ENCODE results near the gene PRR7. TPM values are rescaled to one million over a fixed set of nuclear protein-coding genes. Genes with fewer than 3 reads are reported as not detected.
"Not testable (repeated sequence)": the region's sequence is repeated elsewhere in the genome, so short reads cannot be mapped to it uniquely, and the experiment has no call there.

The PRR7 gene
- total RNA-seq, 1 experiment from 2014 or later: 40.6 TPM

- Histone ChIP-seq H3K9ac (ENCODE audit: low read length) (no peak overlapping the region), H3K36me3 (ENCODE audit: low read depth, low read length) (no peaks in the 10 kb centered on the region), H3K9me2 (replicated peaks; ENCODE audit: low read length) (no peaks in the 10 kb centered on the region), H3K27ac (ENCODE audit: low read length) (no peak overlapping the region), H3K27me3 (ENCODE audit: low read length) (no peaks in the 10 kb centered on the region), H3K4me1 (ENCODE audit: insufficient read depth, low read length) (no peaks in the 10 kb centered on the region), H3F3A (ENCODE audit: low read length, unreplicated experiment) (no peaks in the 10 kb centered on the region), H3K9me3 (ENCODE audit: low read length) (no peaks in the 10 kb centered on the region), H3K4me3 (ENCODE audit: low read length) (no peak overlapping the region), H4K20me1 (ENCODE audit: low read length) (no peaks in the 10 kb centered on the region), H3K4me2 (ENCODE audit: low read length) (no peak overlapping the region), H2AFZ (ENCODE audit: low read length) (no peak overlapping the region), H3K79me2 (ENCODE audit: low read length) (no peaks in the 10 kb centered on the region)
- intact Hi-C loops (cut with micrococcal nuclease): no loop called here
- BruUV-seq (replicated peaks): no TSS peak
- DNase-seq (no peak), ATAC-seq (no peak)
- CTCF ChIA-PET: no interaction called here
- POLR2A ChIA-PET (ENCODE audit: unreplicated experiment): no interaction called here
- no peak for TF ChIP-seq CTCF (conservative IDR thresholded peaks at IDR 0.05; ENCODE audit: low read depth, low read length)
- TF ChIP-seq EZH2phosphoT487 (IDR thresholded peaks at IDR 0.05; ENCODE audit: borderline replicate concordance, low read length): no peak
- no peak for TF ChIP-seq EZH2 (IDR thresholded peaks at IDR 0.05; ENCODE audit: low read length, unreplicated experiment)
These were observed 32.1 kb upstream of the PRR7 start for GRCh38 chr5:177414481-177414880.

DNA sequence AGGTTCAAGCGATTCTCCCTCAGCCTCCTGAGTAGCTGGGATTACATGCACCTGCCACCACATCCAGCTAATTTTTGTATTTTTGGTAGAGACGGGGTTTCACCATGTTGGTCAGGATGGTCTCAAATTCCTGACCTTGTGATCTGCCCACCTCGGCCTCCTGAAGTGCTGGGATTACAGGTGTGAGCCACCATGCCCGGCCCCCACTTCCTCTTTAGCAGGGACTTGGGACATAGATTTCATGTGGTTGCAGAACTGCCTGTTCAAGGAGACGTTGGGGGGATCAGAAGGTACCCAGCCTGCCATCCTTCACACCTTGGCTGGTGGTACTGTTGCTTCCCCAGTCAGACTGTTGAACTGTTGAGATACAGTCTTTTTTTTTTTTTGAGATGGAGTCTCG, 29.5 kb upstream of the PRR7 start:
- H3K36me3 ChIP-seq (ENCODE audit: low read depth, low read length); H3K4me3 ChIP-seq (ENCODE audit: low read length); H4K20me1 ChIP-seq (ENCODE audit: low read length); POLR2A ChIA-PET (ENCODE audit: unreplicated experiment); CTCF ChIA-PET; H3K4me1 ChIP-seq (ENCODE audit: insufficient read depth, low read length); H3K79me2 ChIP-seq (ENCODE audit: low read length); BruUV-seq (replicated peaks); ATAC-seq; H3F3A ChIP-seq (ENCODE audit: low read length, unreplicated experiment); H3K9me3 ChIP-seq (ENCODE audit: low read length); H3K4me2 ChIP-seq (ENCODE audit: low read length); H3K9me2 ChIP-seq (replicated peaks; ENCODE audit: low read length); DNase-seq; intact Hi-C loops (cut with micrococcal nuclease); H3K27ac ChIP-seq (ENCODE audit: low read length); H3K9ac ChIP-seq (ENCODE audit: low read length); H2AFZ ChIP-seq (ENCODE audit: low read length); H3K27me3 ChIP-seq (ENCODE audit: low read length): not testable (repeated sequence)

- no peaks in the 10 kb centered on the region for H3K27me3 ChIP-seq (ENCODE audit: low read length)
- no peaks in the 10 kb centered on the region for H3K9me2 ChIP-seq (replicated peaks; ENCODE audit: low read length)
- no peak overlapping the region for H2AFZ ChIP-seq (ENCODE audit: low read length)
- ChIA-PET CTCF (no interaction called here), POLR2A (ENCODE audit: unreplicated experiment) (no interaction called here)
- H3K4me2 ChIP-seq (ENCODE audit: low read length): no peak overlapping the region
- no peaks in the 10 kb centered on the region for H3K9me3 ChIP-seq (ENCODE audit: low read length)
- no peaks in the 10 kb centered on the region for H3K4me1 ChIP-seq (ENCODE audit: insufficient read depth, low read length)
- ATAC-seq: no peak
- no peaks in the 10 kb centered on the region for H4K20me1 ChIP-seq (ENCODE audit: low read length)
- intact Hi-C loops (cut with micrococcal nuclease): no loop called here
- H3K36me3 ChIP-seq (ENCODE audit: low read depth, low read length): no peaks in the 10 kb centered on the region
- no peak for DNase-seq
- H3K27ac ChIP-seq (ENCODE audit: low read length): no peak overlapping the region
- H3K79me2 ChIP-seq (ENCODE audit: low read length): no peaks in the 10 kb centered on the region
- no peaks in the 10 kb centered on the region for H3F3A ChIP-seq (ENCODE audit: low read length, unreplicated experiment)
- no peak overlapping the region for H3K4me3 ChIP-seq (ENCODE audit: low read length)
- BruUV-seq (replicated peaks): no TSS peak
- no peak overlapping the region for H3K9ac ChIP-seq (ENCODE audit: low read length)
- TF ChIP-seq EZH2 (IDR thresholded peaks at IDR 0.05; ENCODE audit: low read length, unreplicated experiment) (no peak), EZH2phosphoT487 (IDR thresholded peaks at IDR 0.05; ENCODE audit: borderline replicate concordance, low read length) (no peak), CTCF (conservative IDR thresholded peaks at IDR 0.05; ENCODE audit: low read depth, low read length) (no peak)
These were observed 27.6 kb upstream of the PRR7 start for GRCh38 chr5:177419046-177419445.

DNA sequence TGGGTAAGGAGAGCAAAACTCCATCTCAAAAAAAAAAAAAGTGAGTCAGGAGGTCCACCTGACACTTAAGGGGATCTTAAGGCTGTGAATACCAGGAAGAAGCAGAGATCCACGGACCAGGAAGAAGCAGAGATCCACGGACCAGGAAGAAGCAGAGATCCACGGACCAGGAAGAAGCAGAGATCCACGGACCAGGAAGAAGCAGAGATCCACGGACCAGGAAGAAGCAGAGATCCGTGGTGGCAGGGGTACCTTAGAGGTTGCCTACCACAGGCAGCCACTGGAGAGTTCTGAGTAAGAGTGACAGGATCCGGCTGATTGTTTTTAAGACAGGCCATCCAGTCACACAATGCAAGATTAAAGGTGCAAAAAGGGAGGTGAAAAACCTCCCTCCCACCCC, 26.1 kb upstream of the PRR7 start:
- H3K36me3 ChIP-seq (ENCODE audit: low read depth, low read length); BruUV-seq (replicated peaks); ATAC-seq; DNase-seq; H3K9me2 ChIP-seq (replicated peaks; ENCODE audit: low read length); H4K20me1 ChIP-seq (ENCODE audit: low read length); H3K4me1 ChIP-seq (ENCODE audit: insufficient read depth, low read length); intact Hi-C loops (cut with micrococcal nuclease); H3K9ac ChIP-seq (ENCODE audit: low read length); CTCF ChIA-PET; H3K27me3 ChIP-seq (ENCODE audit: low read length); H3K27ac ChIP-seq (ENCODE audit: low read length); H3F3A ChIP-seq (ENCODE audit: low read length, unreplicated experiment); H2AFZ ChIP-seq (ENCODE audit: low read length); H3K4me3 ChIP-seq (ENCODE audit: low read length); POLR2A ChIA-PET (ENCODE audit: unreplicated experiment); H3K4me2 ChIP-seq (ENCODE audit: low read length); H3K79me2 ChIP-seq (ENCODE audit: low read length); H3K9me3 ChIP-seq (ENCODE audit: low read length): not testable (repeated sequence)
